Naive thymus-derived CD8-positive, alpha-beta T cell (primary cell): ENCODE data around the gene DCST1. TPM values are rescaled to one million over a fixed set of nuclear protein-coding genes. Genes with fewer than 3 reads are reported as not detected.
A peak's percentile ranks its signal among the peaks of the same experiment; 100 is the strongest.

Experiments
- ATAC-seq, 2 donors: fragments of 150-1000 bp; cut with Tn5 transposase in 1 of 2; sonication (Bioruptor Pico), chemical (Tn5 transposase) in 1 of 2; 1 replicate in 1 of 2; 2 replicates in 1 of 2; pipeline ENCODE4 v1.10.0; 2021; ENCODE audit warnings: mild to moderate bottlenecking in 2 of 2, moderate library complexity in 2 of 2
- POLR2A ChIA-PET: fragments of 350-600 bp; sonication (Branson Sonifier 250); formaldehyde crosslinking; loops from one replicate; lab custom pipeline; 2021; ENCODE audit warnings: antibody characterized with exemption; lab: Charles Lee
- DNase-seq, 10 donors: peaks; one replicate each; pipeline versions ENCODE4 v3.0.0 to v3.0.0-alpha.2; 2020 to 2022
- H3K27ac Mint-ChIP-seq, 10 donors: one replicate each; pipeline ENCODE4 v1.8.0; 2020 to 2022; ENCODE audit warnings: mild to moderate bottlenecking in 10 of 10, mixed read lengths in 10 of 10, moderate library complexity in 4 of 10, inconsistent platforms in 1 of 10
- H3K27me3 Mint-ChIP-seq, 5 donors: one replicate each; pipeline ENCODE4 v1.8.0; 2021 to 2022; ENCODE audit warnings: mixed read lengths in 5 of 5
- H3K36me3 Mint-ChIP-seq, 3 donors: one replicate each; pipeline ENCODE4 v1.8.0; 2020 to 2022; ENCODE audit warnings: mixed read lengths in 3 of 3, mild to moderate bottlenecking in 2 of 3, inconsistent platforms in 1 of 3
- H3K4me1 Mint-ChIP-seq, 4 donors: one replicate each; pipeline ENCODE4 v1.8.0; 2021 to 2022; ENCODE audit warnings: mixed read lengths in 4 of 4
- H3K4me3 Mint-ChIP-seq, 10 donors: one replicate each; pipeline ENCODE4 v1.8.0; 2020 to 2022; ENCODE audit warnings: mild to moderate bottlenecking in 10 of 10, mixed read lengths in 10 of 10, moderate library complexity in 6 of 10, inconsistent platforms in 1 of 10
- H3K9me3 Mint-ChIP-seq, 9 donors: one replicate each; pipeline ENCODE4 v1.8.0; 2020 to 2022; ENCODE audit warnings: mixed read lengths in 9 of 9, mild to moderate bottlenecking in 3 of 9, inconsistent platforms in 1 of 9, moderate library complexity in 1 of 9
- polyA plus RNA-seq, 3 donors: library from polyadenylated mRNA; unstranded; fragments of 300-500 nt; fragmentation: Illumina TruSeq; gene quantifications; one replicate each; pipeline ENCODE4 v1.2.3, GENCODE V29; 2021
- total RNA-seq, 8 experiments: library from RNA in 2 of 8; stranded (reverse) in 2 of 8; gene quantifications; one replicate each; pipeline ENCODE4 v1.2.3 and lab custom pipeline; 2021 to 2026

Gene DCST1
- total and polyA plus RNA-seq, 5 experiments from 2014 or later, result not detected

- no peak for ATAC-seq
- H3K9me3 Mint-ChIP-seq, result no peaks in the 10 kb centered on the region
- no peak for DNase-seq
- peaks cover 0 to 2% (median 0%) of the 10 kb centered on the region in 3 donors for H3K36me3 Mint-ChIP-seq
- POLR2A ChIA-PET, result no interaction called here
- H3K27ac Mint-ChIP-seq, result no peak overlapping the region
- H3K27me3 Mint-ChIP-seq, result peaks cover 0 to 28% (median 5%) of the 10 kb centered on the region in 5 donors
- H3K4me1 Mint-ChIP-seq, result peaks cover 0 to 7% (median 6%) of the 10 kb centered on the region in 4 donors
- H3K4me3 Mint-ChIP-seq, result no peak overlapping the region
These were observed 9.3 kb upstream of the DCST1 start for GRCh38 chr1:155024315-155024714.

GRCh38 chr1:155026154-155026553 is 7.5 kb upstream of the DCST1 start:
- POLR2A ChIA-PET, result no interaction called here
- no peaks in the 10 kb centered on the region for H3K9me3 Mint-ChIP-seq
- H3K4me3 Mint-ChIP-seq, result no peak overlapping the region
- H3K27me3 Mint-ChIP-seq, result peaks cover 0 to 18% (median 5%) of the 10 kb centered on the region in 5 donors
- DNase-seq (no peak), ATAC-seq (no peak)
- H3K27ac Mint-ChIP-seq, result no peak overlapping the region
- H3K4me1 Mint-ChIP-seq, result peaks cover 0 to 6% (median 0%) of the 10 kb centered on the region in 4 donors
- peaks cover 0 to 2% (median 0%) of the 10 kb centered on the region in 3 donors for H3K36me3 Mint-ChIP-seq

DNA sequence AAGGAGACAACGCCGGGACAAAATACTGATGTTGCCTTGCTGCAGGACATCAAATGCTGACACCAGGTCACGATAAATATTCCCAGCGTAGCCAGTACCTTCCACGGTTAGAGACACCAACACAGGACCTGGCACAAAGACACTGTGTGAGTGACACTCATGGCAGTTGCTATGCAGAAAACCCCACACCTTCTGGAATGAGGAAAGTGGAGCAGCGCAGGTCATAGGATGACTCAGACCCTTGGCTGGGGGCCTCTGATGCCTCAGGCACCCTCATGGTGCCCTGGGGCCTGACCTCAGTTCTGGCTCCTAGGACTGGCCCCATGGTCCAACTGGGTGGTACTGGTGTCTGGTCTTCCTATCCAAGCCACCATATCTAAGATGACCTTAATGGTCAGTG is 7.0 kb upstream of the DCST1 start:
- H3K9me3 Mint-ChIP-seq, result no peaks in the 10 kb centered on the region
- POLR2A ChIA-PET, result no interaction called here
- peaks cover 0 to 2% (median 0%) of the 10 kb centered on the region in 4 donors for H3K4me1 Mint-ChIP-seq
- no peak for DNase-seq
- H3K27ac Mint-ChIP-seq, result no peak overlapping the region
- H3K4me3 Mint-ChIP-seq, result no peak overlapping the region
- peaks cover 0 to 17% (median 5%) of the 10 kb centered on the region in 5 donors for H3K27me3 Mint-ChIP-seq
- ATAC-seq, result no peak
- peaks cover 0 to 2% (median 0%) of the 10 kb centered on the region in 3 donors for H3K36me3 Mint-ChIP-seq

DNA sequence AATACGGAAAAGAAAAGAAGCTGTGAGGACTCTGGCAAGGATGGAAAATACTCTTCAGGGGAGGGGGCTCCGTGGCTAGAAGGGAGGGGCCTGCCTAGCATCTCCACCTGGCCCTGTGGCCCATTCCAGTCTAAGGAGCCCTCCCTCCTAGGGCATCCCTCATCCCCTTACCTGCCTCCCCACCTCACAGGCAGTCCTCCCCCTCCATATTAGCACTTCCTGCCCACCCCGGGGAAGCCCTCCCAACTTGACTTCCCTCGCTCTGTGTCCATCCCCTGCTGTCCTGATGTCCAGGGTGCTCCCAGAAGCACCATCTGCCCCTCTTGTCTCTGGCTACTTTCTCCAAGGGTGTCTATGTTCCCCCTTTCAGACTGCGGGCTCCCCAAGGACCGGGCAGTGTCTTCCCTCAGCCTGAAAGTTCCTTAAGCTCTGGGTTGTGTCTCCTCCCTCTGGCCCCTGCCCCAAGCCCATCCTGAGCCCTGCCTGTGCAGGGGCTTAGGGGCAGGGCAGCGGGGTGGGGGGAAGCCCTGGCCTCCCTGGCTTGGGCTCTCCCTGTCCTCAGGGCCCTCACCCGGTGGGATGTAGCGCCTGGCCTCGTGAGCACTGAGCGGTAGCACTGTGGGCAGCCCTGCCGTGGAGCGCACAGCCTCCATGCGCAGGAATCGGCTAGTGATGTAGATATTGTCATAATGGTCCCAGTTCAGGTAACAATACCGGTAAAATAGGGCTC is 3.9 kb upstream of the DCST1 start:
- DNase-seq (no peak), ATAC-seq (no peak)
- Mint-ChIP-seq H3K4me3 (no peak overlapping the region), H3K4me1 (peaks cover 0 to 1% (median 0%) of the 10 kb centered on the region in 4 donors), H3K27me3 (peaks cover 0 to 8% (median 0%) of the 10 kb centered on the region in 5 donors), H3K27ac (peak overlapping the region in 1 of 10 donors; percentile 68), H3K36me3 (no peaks in the 10 kb centered on the region), H3K9me3 (no peaks in the 10 kb centered on the region)
- POLR2A ChIA-PET, result no interaction called here

- POLR2A ChIA-PET, result no interaction called here
- peaks cover 0 to 1% (median 0%) of the 10 kb centered on the region in 4 donors for H3K4me1 Mint-ChIP-seq
- ATAC-seq (no peak), DNase-seq (no peak)
- no peaks in the 10 kb centered on the region for H3K9me3 Mint-ChIP-seq
- peaks cover 0 to 8% (median 0%) of the 10 kb centered on the region in 5 donors for H3K27me3 Mint-ChIP-seq
- H3K4me3 Mint-ChIP-seq, result no peak overlapping the region
- no peak overlapping the region for H3K27ac Mint-ChIP-seq
- no peaks in the 10 kb centered on the region for H3K36me3 Mint-ChIP-seq
These were observed 3.3 kb upstream of the DCST1 start for GRCh38 chr1:155030243-155030795.

DNA sequence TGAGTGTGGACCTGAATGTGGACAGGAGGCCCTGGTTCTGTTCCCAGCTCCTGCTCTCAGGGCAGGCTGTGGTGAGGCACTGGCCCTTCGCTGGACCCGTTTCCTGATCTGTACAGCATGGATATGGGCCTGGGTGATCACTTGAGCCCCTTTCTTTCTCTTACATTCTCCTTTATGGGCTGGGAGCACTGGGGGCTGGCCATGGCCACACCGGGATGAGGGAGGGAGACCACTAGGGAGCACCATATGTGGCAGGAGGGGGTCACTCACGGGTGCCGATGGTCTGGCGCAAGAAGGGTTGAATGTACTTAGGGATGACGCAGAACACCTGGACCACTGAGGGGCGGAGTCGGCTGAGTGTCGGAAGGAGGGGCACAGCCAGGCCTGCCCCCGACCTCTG is 2.7 kb upstream of the DCST1 start:
- Mint-ChIP-seq H3K9me3 (no peaks in the 10 kb centered on the region), H3K4me3 (no peak overlapping the region), H3K27me3 (peaks cover 0 to 8% (median 0%) of the 10 kb centered on the region in 5 donors), H3K27ac (no peak overlapping the region), H3K36me3 (no peaks in the 10 kb centered on the region), H3K4me1 (peaks cover 0 to 1% (median 0%) of the 10 kb centered on the region in 4 donors)
- no peak for DNase-seq
- POLR2A ChIA-PET, result no interaction called here
- no peak for ATAC-seq

GRCh38 chr1:155032886-155033285 is 738 bp upstream of the DCST1 start:
- Mint-ChIP-seq H3K9me3 (no peaks in the 10 kb centered on the region), H3K27ac (no peak overlapping the region), H3K4me3 (no peak overlapping the region), H3K27me3 (peaks cover 0 to 9% (median 3%) of the 10 kb centered on the region in 5 donors), H3K4me1 (peaks cover 0 to 1% (median 0%) of the 10 kb centered on the region in 4 donors), H3K36me3 (no peaks in the 10 kb centered on the region)
- ATAC-seq, result no peak
- no peak for DNase-seq
- POLR2A ChIA-PET, result no interaction called here

DNA sequence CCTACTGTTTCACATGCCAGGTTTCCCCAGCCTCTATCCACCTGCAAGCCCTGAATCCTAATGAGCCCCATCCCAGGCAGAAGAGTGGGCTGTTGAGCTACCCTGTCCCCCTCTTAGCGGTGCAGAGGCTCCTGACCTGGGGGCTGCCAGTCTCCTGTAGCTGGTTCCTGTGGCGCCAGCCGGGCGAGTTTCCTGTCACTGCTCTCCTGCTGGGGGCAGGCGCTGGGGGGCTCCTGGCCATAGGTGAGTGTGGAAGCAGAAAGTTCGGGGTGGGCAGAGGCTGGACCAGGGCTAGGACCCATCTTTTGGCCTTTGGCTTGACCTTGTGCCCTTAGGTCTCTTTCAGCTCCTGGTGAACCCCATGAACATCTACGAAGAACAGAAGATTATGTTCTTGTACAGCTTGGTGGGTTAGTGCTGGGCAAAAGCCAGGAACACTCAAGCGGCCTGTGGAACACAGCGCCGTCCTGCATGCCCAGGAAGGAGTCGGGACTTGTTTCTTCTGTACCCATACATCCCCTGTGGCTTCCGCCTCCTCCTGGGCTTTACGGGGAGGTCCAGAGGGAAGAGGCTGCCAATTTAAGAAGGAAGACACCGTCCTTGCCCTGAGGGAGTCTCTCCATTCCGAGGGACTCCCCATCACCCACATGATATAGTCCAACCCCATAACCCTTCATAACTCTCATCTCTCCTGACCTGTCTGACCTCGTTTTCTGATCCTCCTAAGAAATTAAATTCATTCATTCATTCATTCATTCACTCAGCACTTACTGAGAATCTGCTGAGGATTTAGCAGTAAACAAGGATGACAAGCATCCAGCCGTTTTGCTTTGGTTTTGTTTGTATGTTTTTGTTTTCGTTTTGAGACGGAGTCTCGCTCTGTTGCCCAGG is 939 bp downstream of the DCST1 start:
- POLR2A ChIA-PET, result no interaction called here
- no peaks in the 10 kb centered on the region for H3K36me3 Mint-ChIP-seq
- no peak overlapping the region for H3K4me3 Mint-ChIP-seq
- peaks cover 0 to 19% (median 8%) of the 10 kb centered on the region in 5 donors for H3K27me3 Mint-ChIP-seq
- ATAC-seq (no peak), DNase-seq (no peak)
- peaks cover 0 to 1% (median 0%) of the 10 kb centered on the region in 4 donors for H3K4me1 Mint-ChIP-seq
- peak overlapping the region in 1 of 10 donors; percentile 8 for H3K27ac Mint-ChIP-seq
- H3K9me3 Mint-ChIP-seq, result no peaks in the 10 kb centered on the region

DNA sequence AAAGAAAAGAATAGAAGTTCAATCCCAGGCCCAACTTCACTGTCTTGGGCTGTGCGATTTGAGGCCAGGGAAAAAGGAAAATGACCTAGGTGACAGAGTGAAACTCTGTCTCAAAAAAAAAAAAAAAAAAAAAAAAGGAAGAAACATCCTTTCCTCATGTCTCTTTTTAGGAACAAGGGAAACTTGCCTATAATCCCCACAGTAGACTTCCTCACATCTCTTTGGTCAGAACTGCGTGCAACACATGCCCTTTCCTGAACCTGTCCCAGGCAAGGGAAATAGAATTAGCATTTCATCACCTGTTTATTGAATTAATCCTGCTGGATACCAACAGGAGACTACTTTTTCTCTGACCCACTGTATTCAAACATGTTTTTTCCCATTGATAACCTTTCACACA is 2.3 kb downstream of the DCST1 start:
- POLR2A ChIA-PET, result no interaction called here
- no peak overlapping the region for H3K4me3 Mint-ChIP-seq
- H3K27ac Mint-ChIP-seq, result no peak overlapping the region
- no peaks in the 10 kb centered on the region for H3K9me3 Mint-ChIP-seq
- DNase-seq (no peak), ATAC-seq (no peak)
- H3K27me3 Mint-ChIP-seq, result peaks cover 1 to 19% (median 8%) of the 10 kb centered on the region in 5 donors
- H3K4me1 Mint-ChIP-seq, result peaks cover 0 to 1% (median 0%) of the 10 kb centered on the region in 4 donors
- H3K36me3 Mint-ChIP-seq, result no peaks in the 10 kb centered on the region

GRCh38 chr1:155037043-155037442 is 3.4 kb downstream of the DCST1 start:
- no peak for DNase-seq
- Mint-ChIP-seq H3K36me3 (no peaks in the 10 kb centered on the region), H3K4me1 (peaks cover 0 to 1% (median 0%) of the 10 kb centered on the region in 4 donors), H3K27ac (no peak overlapping the region), H3K4me3 (no peak overlapping the region), H3K27me3 (peaks cover 1 to 19% (median 8%) of the 10 kb centered on the region in 5 donors), H3K9me3 (no peaks in the 10 kb centered on the region)
- POLR2A ChIA-PET, result no interaction called here
- ATAC-seq, result no peak

DNA sequence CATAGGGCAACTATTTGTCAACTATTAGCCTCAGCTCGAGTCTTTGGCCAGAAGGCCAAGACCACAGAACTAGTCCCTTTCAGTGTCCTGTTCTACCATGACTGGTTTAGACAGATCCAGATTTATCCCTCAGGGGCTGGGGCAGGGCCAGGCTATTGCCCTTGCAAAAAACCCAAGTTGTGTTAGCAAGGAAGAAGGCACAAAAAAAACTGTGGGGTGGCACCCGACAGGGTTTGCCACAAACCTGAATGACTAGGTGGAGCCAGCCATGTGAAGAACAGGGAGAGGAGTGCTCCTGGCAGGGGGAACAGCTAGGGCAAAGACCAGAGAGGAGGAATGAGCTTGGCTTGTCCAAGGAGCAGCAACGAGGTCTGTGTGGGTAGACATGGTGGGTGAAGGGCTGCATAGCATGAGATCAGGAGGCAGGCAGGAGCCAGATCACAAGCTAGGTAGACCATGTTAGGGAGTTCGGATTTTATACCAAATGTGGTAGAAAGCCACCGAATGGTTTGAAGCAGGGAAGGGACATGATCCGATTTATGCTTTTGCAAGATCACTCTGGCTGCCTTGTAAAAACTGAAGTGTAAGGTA is 4.3 kb downstream of the DCST1 start:
- POLR2A ChIA-PET, result interaction anchor here (0.7 kb wide), 1 partner anchor 272 kb away, joined by 4 read pairs; no protein-coding TSS in a partner anchor
- H3K4me1 Mint-ChIP-seq, result no peaks in the 10 kb centered on the region
- no peak overlapping the region for H3K27ac Mint-ChIP-seq

DNA sequence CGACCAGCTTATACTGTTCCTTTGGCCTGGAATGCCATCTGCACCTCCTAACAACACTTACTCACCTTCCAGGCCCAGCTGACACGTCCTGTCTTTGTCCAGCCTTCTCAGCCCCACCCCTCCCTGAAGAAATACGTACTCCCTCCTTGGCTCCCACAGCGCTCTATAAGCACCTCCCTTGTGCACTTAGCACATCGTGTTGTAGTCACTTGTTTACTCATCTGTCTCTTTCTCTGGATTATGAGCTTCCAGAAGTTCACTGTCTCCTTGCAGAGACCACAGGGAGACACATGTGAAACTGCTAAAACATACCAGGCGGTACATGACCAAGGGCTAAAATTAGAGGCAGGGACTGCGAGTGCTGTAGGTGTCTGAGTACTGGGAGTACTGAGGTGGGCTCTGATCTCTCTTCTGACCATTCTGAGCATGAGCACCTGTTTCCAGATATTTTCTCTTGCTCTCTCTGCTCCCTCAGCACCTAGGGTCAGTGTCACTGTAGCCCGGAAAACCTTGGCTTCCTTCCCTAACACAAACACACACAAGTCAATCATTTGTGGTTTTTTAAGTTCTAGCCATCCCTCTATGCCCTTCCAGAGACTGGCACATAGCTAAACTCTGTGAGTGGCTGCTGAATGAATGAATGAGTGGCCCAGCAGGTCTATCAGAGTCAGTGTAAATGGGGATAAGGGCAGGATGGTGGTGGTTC is 5.1 kb downstream of the DCST1 start:
- peaks cover 1 to 19% (median 5%) of the 10 kb centered on the region in 5 donors for H3K27me3 Mint-ChIP-seq
- no peak for ATAC-seq
- peaks cover 0 to under 1% (median 0%) of the 10 kb centered on the region in 4 donors for H3K4me1 Mint-ChIP-seq
- no peaks in the 10 kb centered on the region for H3K9me3 Mint-ChIP-seq
- no peaks in the 10 kb centered on the region for H3K36me3 Mint-ChIP-seq
- no peak for DNase-seq
- H3K27ac Mint-ChIP-seq, result no peak overlapping the region
- POLR2A ChIA-PET, result interaction anchor here (0.7 kb wide), 1 partner anchor 271 kb away, joined by 4 read pairs; no protein-coding TSS in a partner anchor
- no peak overlapping the region for H3K4me3 Mint-ChIP-seq

More for the DNA sequence above, 4.3 kb downstream of the DCST1 start:
- Mint-ChIP-seq H3K9me3 (no peaks in the 10 kb centered on the region), H3K36me3 (no peaks in the 10 kb centered on the region), H3K27me3 (peaks cover 1 to 19% (median 5%) of the 10 kb centered on the region in 5 donors), H3K4me3 (no peak overlapping the region)
- no peak for ATAC-seq
- no peak for DNase-seq
